Tibial nerve (tissue), 4 donors: Measurements from ENCODE around the gene HOXA9. TPM values are rescaled to one million over a fixed set of nuclear protein-coding genes. Genes with fewer than 3 reads are reported as not detected.

Experiments
- DNase-seq, 2 donors: peaks; one replicate each; pipeline ENCODE4 v3.0.0-alpha.2; 2019; ENCODE audit warnings: low spot score in 2 of 2
- H3K27ac ChIP-seq, 4 donors: fragments of 200-600 bp; sonication (generic) in 3 of 4; one replicate each; pipeline ENCODE4 v1.5.1; 2017 to 2019; ENCODE audit warnings: mild to moderate bottlenecking in 1 of 4
- H3K27me3 ChIP-seq, 2 donors: fragments of 200-600 bp; sonication (generic) in 1 of 2; one replicate each; pipeline versions ENCODE4 v1.5.1 to v1.6.0; 2017 to 2019
- H3K36me3 ChIP-seq, 3 donors: fragments of 200-600 bp; sonication (generic); one replicate each; pipeline ENCODE4 v1.5.1; 2018 to 2019
- H3K4me1 ChIP-seq, 4 donors: fragments of 200-600 bp; sonication (generic) in 3 of 4; one replicate each; pipeline ENCODE4 v1.5.1; 2017 to 2019
- H3K4me3 ChIP-seq, 4 donors: fragments of 200-600 bp; sonication (generic) in 3 of 4; one replicate each; pipeline ENCODE4 v1.5.1; 2017 to 2019; ENCODE audit warnings: mild to moderate bottlenecking in 1 of 4, moderate library complexity in 1 of 4
- H3K9me3 ChIP-seq, 4 donors: fragments of 200-600 bp; sonication (generic) in 3 of 4; one replicate each; pipeline ENCODE4 v1.5.1; 2017 to 2019
- EP300 ChIP-seq, 2 donors: sonication (generic); formaldehyde crosslinking; IDR thresholded peaks; one replicate each; pipeline ENCODE4 v1.6.1; 2017; ENCODE audit warnings: antibody characterized with exemption in 2 of 2, mild to moderate bottlenecking in 1 of 2
- POLR2A ChIP-seq, 2 donors: fragments of 450-650 bp; IDR thresholded peaks; one replicate each; pipeline ENCODE4 v1.6.1; 2017; ENCODE audit warnings: antibody characterized with exemption in 2 of 2, mild to moderate bottlenecking in 2 of 2, moderate library complexity in 2 of 2
- WGBS, 2 donors: methylation state at CpG; one replicate each; pipeline ENCODE4 v1.1.5; 2018; 5-methylcytosine and 5-hydroxymethylcytosine counted together
- small RNA-seq: library from RNA; depleted of rRNA; stranded (forward); fragments of <200 nt; gene quantifications from one replicate; pipeline ENCODE3, GENCODE V24; 2016
- total RNA-seq, 4 donors: library from RNA; depleted of rRNA; stranded (reverse); fragments of >200 nt; gene quantifications; one replicate each; pipeline ENCODE4 v1.1.0, GENCODE V29; 2016
- TF ChIP-seq, protein P1 (sequence below), 5 experiments: fragments of 200-600 bp in 3 of 5; fragments of 450-650 bp in 2 of 5; sonication (generic) in 3 of 5; IDR thresholded peaks; one replicate each; pipeline ENCODE4 v1.5.1; 2016 to 2019; ENCODE audit warnings: antibody characterized with exemption in 5 of 5, mild to moderate bottlenecking in 3 of 5, moderate library complexity in 2 of 5

HOXA9 gene
- total RNA-seq, 4 donors from 2014 or later = 10.5 to 13.8 (median 12.7) TPM

DNA sequence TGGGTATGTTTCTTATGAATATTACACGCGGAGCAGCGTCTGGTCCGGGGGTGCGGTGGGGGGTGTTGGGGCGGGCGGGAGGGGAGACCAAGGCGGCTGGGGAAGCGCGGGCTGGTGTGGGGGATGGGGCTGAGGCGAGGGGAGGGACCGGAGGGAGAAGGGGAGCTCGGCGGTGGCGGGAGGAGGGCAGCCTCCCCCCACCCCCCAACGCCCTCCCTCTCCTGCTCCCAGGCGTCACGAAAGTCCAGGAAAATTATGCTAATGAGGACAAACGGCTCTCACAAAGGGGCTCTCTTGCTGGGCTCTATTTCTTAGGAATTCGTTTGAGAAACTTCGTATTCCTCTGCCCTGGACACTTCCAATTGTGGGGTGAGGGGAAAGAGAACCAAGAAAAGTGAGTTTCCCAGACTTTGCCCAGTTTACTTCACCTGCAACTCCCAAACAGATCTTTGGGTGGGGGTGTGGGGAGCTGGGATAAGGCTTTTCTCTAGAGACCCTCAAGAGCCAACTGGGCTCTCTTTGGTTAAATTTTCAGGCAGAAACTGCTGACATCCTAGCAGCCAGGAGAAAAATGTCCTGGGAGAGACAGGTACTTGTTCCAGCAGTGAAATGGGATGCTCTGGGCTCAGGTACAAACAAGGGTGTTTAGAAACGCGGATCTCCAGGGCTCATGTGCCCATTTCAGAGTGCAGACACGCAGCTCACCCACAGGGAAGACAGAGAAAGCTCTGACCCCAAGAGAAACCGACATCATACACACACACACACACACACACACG is 51.2 kb downstream of the HOXA9 start:
- H3K4me3 ChIP-seq = peak overlapping the region; percentile 19 to 54 (median 34)
- H3K27me3 ChIP-seq = peaks cover 0 to 54% of the 10 kb centered on the region in 2 donors
- peaks cover 0 to 7% (median 0%) of the 10 kb centered on the region in 3 donors for H3K36me3 ChIP-seq
- H3K4me1 ChIP-seq = peaks cover 0 to 72% (median 6%) of the 10 kb centered on the region in 4 donors
- TF ChIP-seq POLR2A (IDR thresholded peaks at IDR 0.05) (no peak), EP300 (IDR thresholded peaks at IDR 0.05) (no peak)
- TF ChIP-seq, protein P1, sequence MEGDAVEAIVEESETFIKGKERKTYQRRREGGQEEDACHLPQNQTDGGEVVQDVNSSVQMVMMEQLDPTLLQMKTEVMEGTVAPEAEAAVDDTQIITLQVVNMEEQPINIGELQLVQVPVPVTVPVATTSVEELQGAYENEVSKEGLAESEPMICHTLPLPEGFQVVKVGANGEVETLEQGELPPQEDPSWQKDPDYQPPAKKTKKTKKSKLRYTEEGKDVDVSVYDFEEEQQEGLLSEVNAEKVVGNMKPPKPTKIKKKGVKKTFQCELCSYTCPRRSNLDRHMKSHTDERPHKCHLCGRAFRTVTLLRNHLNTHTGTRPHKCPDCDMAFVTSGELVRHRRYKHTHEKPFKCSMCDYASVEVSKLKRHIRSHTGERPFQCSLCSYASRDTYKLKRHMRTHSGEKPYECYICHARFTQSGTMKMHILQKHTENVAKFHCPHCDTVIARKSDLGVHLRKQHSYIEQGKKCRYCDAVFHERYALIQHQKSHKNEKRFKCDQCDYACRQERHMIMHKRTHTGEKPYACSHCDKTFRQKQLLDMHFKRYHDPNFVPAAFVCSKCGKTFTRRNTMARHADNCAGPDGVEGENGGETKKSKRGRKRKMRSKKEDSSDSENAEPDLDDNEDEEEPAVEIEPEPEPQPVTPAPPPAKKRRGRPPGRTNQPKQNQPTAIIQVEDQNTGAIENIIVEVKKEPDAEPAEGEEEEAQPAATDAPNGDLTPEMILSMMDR (IDR thresholded peaks at IDR 0.05) = no peak
- DNase-seq = no peak
- peak overlapping the region; percentile 9 to 85 (median 80) for H3K27ac ChIP-seq
- 27 to 31% methylated on average over 15 to 22 of the region's 26 CpGs for WGBS, 2 donors
- no peaks in the 10 kb centered on the region for H3K9me3 ChIP-seq

DNA sequence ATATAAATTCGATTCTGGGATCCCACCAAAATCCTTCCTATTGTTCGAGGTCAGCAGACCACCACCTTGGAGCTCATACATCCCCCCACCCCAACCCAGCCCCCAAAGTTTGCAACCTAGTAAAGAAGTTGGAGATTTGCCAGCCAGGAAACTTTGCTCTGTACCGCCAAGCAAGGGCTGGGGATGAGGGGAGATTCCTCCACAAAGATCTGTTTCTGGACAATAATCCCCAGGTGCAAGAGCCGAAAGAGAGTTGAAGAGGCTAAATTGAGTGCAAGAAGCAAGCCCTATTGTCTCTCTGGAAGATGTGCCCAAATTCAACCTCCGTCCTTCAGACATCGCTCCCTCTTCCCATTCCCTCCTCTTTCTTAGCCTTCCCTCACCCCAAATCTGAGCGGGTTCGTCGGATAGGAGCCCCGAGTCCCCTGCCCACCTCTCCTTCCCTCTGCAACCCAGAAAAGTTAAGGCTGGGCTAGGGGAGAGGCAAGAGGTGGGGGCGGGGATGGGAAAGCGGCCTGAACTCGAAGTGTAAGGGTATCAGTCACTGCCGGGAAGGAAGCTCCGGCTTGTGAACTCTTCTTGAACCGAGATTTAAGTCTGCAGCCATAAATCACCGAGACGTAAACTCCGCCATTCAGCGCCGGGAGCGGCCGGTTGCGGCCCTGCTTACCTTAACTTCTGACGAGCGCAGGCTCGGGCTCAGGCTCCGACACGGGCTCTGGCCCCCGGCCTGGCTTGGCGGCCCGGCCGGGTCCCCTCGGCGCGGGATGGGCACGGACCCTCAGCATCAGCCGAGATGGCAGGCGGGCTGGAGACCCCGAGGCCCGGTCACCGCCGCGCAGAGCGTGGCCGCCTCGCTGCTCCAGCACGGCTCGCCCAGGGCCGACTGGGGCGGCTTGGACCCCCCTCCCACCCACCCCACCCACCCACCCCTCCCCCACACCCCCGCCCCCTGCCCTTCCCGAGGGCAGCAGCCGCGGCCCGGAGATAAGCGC is 52.1 kb downstream of the HOXA9 start:
- no peak for DNase-seq
- Histone ChIP-seq H3K4me3 (peak overlapping the region; percentile 19 to 54 (median 34)), H3K9me3 (no peaks in the 10 kb centered on the region), H3K27me3 (peaks cover 0 to 58% of the 10 kb centered on the region in 2 donors), H3K36me3 (peaks cover 0 to 11% (median 0%) of the 10 kb centered on the region in 3 donors), H3K27ac (peak overlapping the region; percentile 9 to 85 (median 80)), H3K4me1 (peaks cover 0 to 78% (median 4%) of the 10 kb centered on the region in 4 donors)
- 17 to 38% methylated on average over 32 to 40 of the region's 57 CpGs for WGBS, 2 donors
- TF ChIP-seq, protein P1 (IDR thresholded peaks at IDR 0.05) = no peak
- TF ChIP-seq EP300 (IDR thresholded peaks at IDR 0.05) (no peak), POLR2A (IDR thresholded peaks at IDR 0.05) (no peak)

Small RNA genes within 50 kb of the gene (small RNA-seq; reads per million reads assigned to genes)
- gene AC004080.5 (not detected), gene RF02140 (not detected), gene RF02141 (not detected)

Other genes with a start within 250 kb of the HOXA9 start
- 1 to 10 TPM in 2 of 4 donors, under 1 TPM in 2; 0.44 to 2.1 (median 1.2) TPM for gene HOXA1, start 69.5 kb downstream of the HOXA9 start, total RNA-seq
- 1 to 10 TPM; 2.5 to 5.9 (median 5.2) TPM for gene HOXA2, start 62.9 kb downstream of the HOXA9 start, total RNA-seq
- gene HOXA4, start 34.8 kb downstream of the HOXA9 start, total RNA-seq = 1 to 10 TPM; 4.4 to 6.3 (median 4.7) TPM
- gene HOXA5, start 21.9 kb downstream of the HOXA9 start, total RNA-seq = 10 to 100 TPM; 12.0 to 25.9 (median 16.6) TPM
- 10 to 100 TPM; 11.1 to 30.9 (median 18.7) TPM for gene HOXA6, start 17.8 kb downstream of the HOXA9 start, total RNA-seq
- gene HOXA3, start 13.0 kb downstream of the HOXA9 start, total RNA-seq = 10 to 100 TPM in 1 of 4 donors, 1 to 10 TPM in 3; 7.0 to 18.8 (median 8.7) TPM
- gene HOXA7, start 8.9 kb downstream of the HOXA9 start, total RNA-seq = 10 to 100 TPM in 2 of 4 donors, 1 to 10 TPM in 2; 8.7 to 16.9 (median 11.3) TPM
- gene HOXA10, start 8.8 kb upstream of the HOXA9 start, total RNA-seq = 10 to 100 TPM; 19.0 to 34.1 (median 24.9) TPM
- gene HOXA11, start 19.7 kb upstream of the HOXA9 start, total RNA-seq = 10 to 100 TPM in 2 of 4 donors, 1 to 10 TPM in 2; 5.0 to 13.2 (median 9.5) TPM
- gene HOXA13, start 34.6 kb upstream of the HOXA9 start, total RNA-seq = 1 to 10 TPM in 1 of 4 donors, under 1 TPM in 3; 0.63 to 1.5 (median 0.72) TPM
- not detected for gene EVX1, start 77.3 kb upstream of the HOXA9 start, total RNA-seq